DLD1 (cell line): ENCODE results near the gene PFKFB3.

Source experiments
- in situ Hi-C: cut with HindIII; loops from 2 replicates; pipeline ENCODE4 v1.10.0; 2017; ENCODE audit warnings: low sequenced_read_pairs

The PFKFB3 gene

GRCh38 chr10:6297951-6298381, 95.2 kb downstream of the PFKFB3 start:
- in situ Hi-C loops, result no loop called here

- in situ Hi-C loops, result no loop called here
Measured at GRCh38 chr10:6298428-6298827, 95.7 kb downstream of the PFKFB3 start.

GRCh38 chr10:6299234-6299633, 96.5 kb downstream of the PFKFB3 start:
- in situ Hi-C loops, result no loop called here

GRCh38 chr10:6299743-6300105, 97.0 kb downstream of the PFKFB3 start:
- in situ Hi-C loops, result no loop called here

GRCh38 chr10:6300106-6300783, 97.5 kb downstream of the PFKFB3 start:
- in situ Hi-C loops, result no loop called here

GRCh38 chr10:6300784-6301460, 98.2 kb downstream of the PFKFB3 start:
- in situ Hi-C loops, result no loop called here

- in situ Hi-C loops, result no loop called here
Measured at GRCh38 chr10:6301488-6302075, 98.8 kb downstream of the PFKFB3 start.
